CD14-positive monocyte (primary cell): Measurements from ENCODE around the gene EDDM13. TPM values are rescaled to one million over a fixed set of nuclear protein-coding genes. Genes with fewer than 3 reads are reported as not detected.

Source experiments
- DNase-seq, 3 donors: peaks; one replicate each; pipeline ENCODE4 v3.0.0-alpha.2; 2011 to 2022
- H2AFZ ChIP-seq: 2 replicates; pipeline ENCODE4 v1.6.0; 2012; ENCODE audit warnings: mild to moderate bottlenecking, low read depth, low read length, inconsistent platforms; ENCODE audit not compliant: insufficient read depth, poor library complexity, severe bottlenecking
- H3K27ac ChIP-seq, 2 donors: 1 replicate in 1 of 2; 2 replicates in 1 of 2; pipeline ENCODE4 v1.5.1; 2012 to 2013; ENCODE audit warnings: low read length in 2 of 2, control low read depth in 1 of 2, inconsistent platforms in 1 of 2, low read depth in 1 of 2, mild to moderate bottlenecking in 1 of 2
- H3K27me3 ChIP-seq, 2 donors: one replicate each; pipeline versions ENCODE4 v1.6.0 to v1.6.1; 2011 to 2013; ENCODE audit warnings: low read length in 2 of 2; ENCODE audit not compliant: control insufficient read depth in 2 of 2, insufficient read depth in 2 of 2
- H3K36me3 ChIP-seq, 2 donors: replicated peaks in 1 of 2; 1 replicate in 1 of 2; 2 replicates in 1 of 2; pipeline versions ENCODE4 v1.5.1 to v1.6.1; 2012 to 2013; ENCODE audit warnings: low read length in 2 of 2, control low read depth in 1 of 2, inconsistent platforms in 1 of 2, mild to moderate bottlenecking in 1 of 2; ENCODE audit not compliant: insufficient read depth in 2 of 2, control insufficient read depth in 1 of 2
- H3K4me1 ChIP-seq, 2 donors: 1 replicate in 1 of 2; 2 replicates in 1 of 2; pipeline versions ENCODE4 v1.5.1 to v1.6.1; 2012 to 2013; ENCODE audit warnings: low read length in 2 of 2, control low read depth in 1 of 2, inconsistent platforms in 1 of 2, mild to moderate bottlenecking in 1 of 2, moderate library complexity in 1 of 2; ENCODE audit not compliant: insufficient read depth in 2 of 2, control insufficient read depth in 1 of 2
- H3K4me2 ChIP-seq: replicated peaks from 2 replicates; pipeline ENCODE3; 2012; ENCODE audit warnings: low read length, moderate library complexity, mild to moderate bottlenecking; ENCODE audit not compliant: poor library complexity, severe bottlenecking; ENCODE audit errors: extremely low read depth
- H3K4me3 ChIP-seq, 3 experiments: fragments of 200-600 bp in 1 of 3; sonication (generic) in 1 of 3; replicated peaks in 1 of 3; 1 replicate in 2 of 3; 2 replicates in 1 of 3; pipeline ENCODE4 v1.5.1; 2011 to 2013; ENCODE audit warnings: low read length in 3 of 3, mild to moderate bottlenecking in 3 of 3, control low read depth in 2 of 3, low read depth in 2 of 3, inconsistent platforms in 1 of 3, moderate library complexity in 1 of 3
- H3K79me2 ChIP-seq: 2 replicates; pipeline ENCODE4 v1.6.0; 2012; ENCODE audit warnings: mild to moderate bottlenecking, control low read depth, inconsistent platforms, low read length, moderate library complexity; ENCODE audit not compliant: insufficient read depth
- H3K9ac ChIP-seq: 2 replicates; pipeline ENCODE4 v1.6.0; 2017; ENCODE audit warnings: low read length, mild to moderate bottlenecking; ENCODE audit not compliant: insufficient read depth, poor library complexity, severe bottlenecking
- H3K9me3 ChIP-seq, 2 donors: replicated peaks in 1 of 2; 1 replicate in 1 of 2; 2 replicates in 1 of 2; pipeline versions ENCODE4 v1.5.1 to v1.6.1; 2012 to 2013; ENCODE audit warnings: low read length in 2 of 2, control low read depth in 1 of 2; ENCODE audit not compliant: control insufficient read depth in 1 of 2, insufficient read depth in 1 of 2
- H4K20me1 ChIP-seq: 2 replicates; pipeline ENCODE4 v1.6.0; 2012; ENCODE audit warnings: mild to moderate bottlenecking, low read length, control low read depth, moderate library complexity; ENCODE audit not compliant: insufficient read depth
- H3K27ac Mint-ChIP-seq, 7 donors: one replicate each; pipeline ENCODE4 v1.8.0; 2020; ENCODE audit warnings: mild to moderate bottlenecking in 7 of 7, mixed read lengths in 7 of 7, moderate library complexity in 6 of 7, inconsistent platforms in 2 of 7
- H3K27me3 Mint-ChIP-seq, 3 donors: one replicate each; pipeline ENCODE4 v1.8.0; 2021 to 2022; ENCODE audit warnings: low read depth in 3 of 3, mild to moderate bottlenecking in 3 of 3, mixed read lengths in 3 of 3, moderate library complexity in 3 of 3, inconsistent platforms in 1 of 3
- H3K36me3 Mint-ChIP-seq, 2 donors: one replicate each; pipeline ENCODE4 v1.8.0; 2020; ENCODE audit warnings: mixed read lengths in 2 of 2, inconsistent platforms in 1 of 2, mild to moderate bottlenecking in 1 of 2
- H3K4me1 Mint-ChIP-seq: one replicate; pipeline ENCODE4 v1.8.0; 2020; ENCODE audit warnings: mild to moderate bottlenecking, mixed read lengths
- H3K4me3 Mint-ChIP-seq, 2 donors: one replicate each; pipeline ENCODE4 v1.8.0; 2020; ENCODE audit warnings: mild to moderate bottlenecking in 2 of 2, mixed read lengths in 2 of 2, moderate library complexity in 1 of 2
- H3K9me3 Mint-ChIP-seq, 7 donors: one replicate each; pipeline ENCODE4 v1.8.0; 2020 to 2022; ENCODE audit warnings: mixed read lengths in 7 of 7, mild to moderate bottlenecking in 6 of 7, moderate library complexity in 6 of 7, inconsistent platforms in 2 of 7
- WGBS: methylation state at CpG from one replicate; pipeline ENCODE4 v1.1.5; 2013; ENCODE audit warnings: missing lambda C conversion rate; ENCODE audit not compliant: insufficient coverage; 5-methylcytosine and 5-hydroxymethylcytosine counted together
- intact Hi-C, 2 donors: fragments of 100-400 bp; cut with micrococcal nuclease; formaldehyde crosslinking; loops; one replicate each; pipeline versions ENCODE4 v1.15.0 to v1.15.1; 2023
- polyA plus RNA-seq, 3 donors: library from polyadenylated mRNA; depleted of rRNA in 1 of 3; unstranded in 2 of 3; stranded (reverse) in 1 of 3; fragments of 300-500 nt in 2 of 3; fragments of >200 nt in 1 of 3; fragmentation: Illumina TruSeq in 2 of 3; gene quantifications; 1 replicate in 2 of 3; 2 replicates in 1 of 3; pipeline ENCODE4 v1.2.3, GENCODE V29; 2012 to 2021
- TF ChIP-seq, protein P1 (sequence below): fragments of 200-600 bp; IDR thresholded peaks from one replicate; pipeline ENCODE4 v1.8.0; 2022; ENCODE audit warnings: antibody characterized with exemption, mild to moderate bottlenecking

The EDDM13 gene
- polyA plus RNA-seq, 3 donors: 0.25 to 0.70 (median 0.61) TPM

GRCh38 chr19:56295531-56296455 is 23.2 kb downstream of the EDDM13 start:
- intact Hi-C loops: no loop called here
- Histone ChIP-seq H4K20me1 (no peaks in the 10 kb centered on the region), H3K27me3 (no peaks in the 10 kb centered on the region), H3K9ac (no peak overlapping the region), H3K4me3 (no peak overlapping the region), H3K4me2 (no peak overlapping the region), H3K36me3 (peaks cover 26 to 79% of the 10 kb centered on the region in 2 donors), H3K9me3 (no peaks in the 10 kb centered on the region), H3K27ac (no peak overlapping the region), H2AFZ (no peak overlapping the region), H3K79me2 (peaks cover 4% of the 10 kb centered on the region), H3K4me1 (no peaks in the 10 kb centered on the region)
- TF ChIP-seq, protein P1, sequence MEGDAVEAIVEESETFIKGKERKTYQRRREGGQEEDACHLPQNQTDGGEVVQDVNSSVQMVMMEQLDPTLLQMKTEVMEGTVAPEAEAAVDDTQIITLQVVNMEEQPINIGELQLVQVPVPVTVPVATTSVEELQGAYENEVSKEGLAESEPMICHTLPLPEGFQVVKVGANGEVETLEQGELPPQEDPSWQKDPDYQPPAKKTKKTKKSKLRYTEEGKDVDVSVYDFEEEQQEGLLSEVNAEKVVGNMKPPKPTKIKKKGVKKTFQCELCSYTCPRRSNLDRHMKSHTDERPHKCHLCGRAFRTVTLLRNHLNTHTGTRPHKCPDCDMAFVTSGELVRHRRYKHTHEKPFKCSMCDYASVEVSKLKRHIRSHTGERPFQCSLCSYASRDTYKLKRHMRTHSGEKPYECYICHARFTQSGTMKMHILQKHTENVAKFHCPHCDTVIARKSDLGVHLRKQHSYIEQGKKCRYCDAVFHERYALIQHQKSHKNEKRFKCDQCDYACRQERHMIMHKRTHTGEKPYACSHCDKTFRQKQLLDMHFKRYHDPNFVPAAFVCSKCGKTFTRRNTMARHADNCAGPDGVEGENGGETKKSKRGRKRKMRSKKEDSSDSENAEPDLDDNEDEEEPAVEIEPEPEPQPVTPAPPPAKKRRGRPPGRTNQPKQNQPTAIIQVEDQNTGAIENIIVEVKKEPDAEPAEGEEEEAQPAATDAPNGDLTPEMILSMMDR: no peak
- no peak for DNase-seq
- Mint-ChIP-seq H3K36me3 (peaks cover 71 to 87% of the 10 kb centered on the region in 2 donors), H3K27ac (peak overlapping the region in 2 of 7 donors; percentile 2 to 17), H3K4me3 (no peak overlapping the region), H3K27me3 (peaks cover 0 to 3% (median 1%) of the 10 kb centered on the region in 3 donors), H3K9me3 (peaks cover 0 to 5% (median 0%) of the 10 kb centered on the region in 7 donors), H3K4me1 (peaks cover 15% of the 10 kb centered on the region)
- WGBS: 98% methylated on average over 19 of the region's 22 CpGs

GRCh38 chr19:56297010-56297409 is 24.5 kb downstream of the EDDM13 start:
- Mint-ChIP-seq H3K4me1 (peaks cover 14% of the 10 kb centered on the region), H3K36me3 (peaks cover 72 to 84% of the 10 kb centered on the region in 2 donors), H3K4me3 (no peak overlapping the region), H3K9me3 (peaks cover 2 to 9% (median 5%) of the 10 kb centered on the region in 7 donors), H3K27me3 (peaks cover 0 to 3% (median 1%) of the 10 kb centered on the region in 3 donors), H3K27ac (no peak overlapping the region)
- H3K36me3 ChIP-seq: peaks cover 26 to 68% of the 10 kb centered on the region in 2 donors
- no peak for DNase-seq
- H3K4me2 ChIP-seq: no peak overlapping the region
- no peak overlapping the region for H3K27ac ChIP-seq
- H3K4me1 ChIP-seq: peaks cover 8 to 10% of the 10 kb centered on the region in 2 donors
- no peaks in the 10 kb centered on the region for H3K27me3 ChIP-seq
- no peak overlapping the region for H3K9ac ChIP-seq
- WGBS: 88% methylated on average over 2 of the region's 3 CpGs
- intact Hi-C loops: no loop called here
- no peaks in the 10 kb centered on the region for H4K20me1 ChIP-seq
- peaks cover 4% of the 10 kb centered on the region for H3K79me2 ChIP-seq
- H3K9me3 ChIP-seq: peaks cover 0 to 6% of the 10 kb centered on the region in 2 donors
- H2AFZ ChIP-seq: no peak overlapping the region
- no peak overlapping the region for H3K4me3 ChIP-seq
- TF ChIP-seq, protein P1: no peak
